GF-D8 (cell line): ENCODE data around the gene LOX.
"Not testable (repeated sequence)": the region's sequence is repeated elsewhere in the genome, so short reads cannot be mapped to it uniquely, and the experiment has no call there.

Experiments
- DNase-seq: peaks from one replicate; lab custom pipeline; 2025; lab: John Stamatoyannopoulos, UW

Gene LOX

GRCh38 chr5:122097391-122097790, 19.3 kb upstream of the LOX start:
- DNase-seq, result no peak

- DNase-seq, result no peak
Measured at GRCh38 chr5:122095158-122095557, 17.1 kb upstream of the LOX start.

GRCh38 chr5:122094251-122094650, 16.2 kb upstream of the LOX start:
- not testable (repeated sequence) for DNase-seq

GRCh38 chr5:122093415-122094180, 15.5 kb upstream of the LOX start:
- DNase-seq, result no peak

GRCh38 chr5:122091936-122092600, 14.0 kb upstream of the LOX start:
- no peak for DNase-seq

GRCh38 chr5:122089096-122090013, 11.3 kb upstream of the LOX start:
- no peak for DNase-seq

- no peak for DNase-seq
Measured at GRCh38 chr5:122085041-122085440, 7.0 kb upstream of the LOX start.

GRCh38 chr5:122083535-122083934, 5.5 kb upstream of the LOX start:
- no peak for DNase-seq

GRCh38 chr5:122081541-122081940, 3.5 kb upstream of the LOX start:
- DNase-seq, result no peak

GRCh38 chr5:122077366-122078115, 518 bp downstream of the LOX start:
- DNase-seq, result no peak

- DNase-seq, result no peak
Measured at GRCh38 chr5:122076669-122077365, 1.2 kb downstream of the LOX start.

GRCh38 chr5:122076050-122076461, 2.0 kb downstream of the LOX start:
- no peak for DNase-seq

GRCh38 chr5:122073864-122074263, 4.2 kb downstream of the LOX start:
- no peak for DNase-seq

- no peak for DNase-seq
Measured at GRCh38 chr5:122073018-122073417, 5.0 kb downstream of the LOX start.

GRCh38 chr5:122067390-122067789, 10.7 kb downstream of the LOX start:
- no peak for DNase-seq

- no peak for DNase-seq
Measured at GRCh38 chr5:122064992-122065391, 13.1 kb downstream of the LOX start.

GRCh38 chr5:122063836-122064235, 14.2 kb downstream of the LOX start:
- DNase-seq, result no peak

GRCh38 chr5:122062205-122062604, 15.9 kb downstream of the LOX start:
- no peak for DNase-seq

- no peak for DNase-seq
Measured at GRCh38 chr5:122056913-122057312, 21.1 kb downstream of the LOX start.

GRCh38 chr5:122054266-122054665, 23.8 kb downstream of the LOX start:
- DNase-seq, result no peak
